NB4 (cell line): ENCODE results near the gene GRIK4.

Source experiments
- CTCF ChIP-seq: IDR thresholded peaks from one replicate; pipeline ENCODE4 v1.5.1; 2012; ENCODE audit warnings: low read depth, low read length
- MAX ChIP-seq: IDR thresholded peaks from 2 replicates; pipeline ENCODE4 v1.6.1; 2011; ENCODE audit warnings: low read depth, low read length
- MYC ChIP-seq: IDR thresholded peaks from 2 replicates; pipeline ENCODE4 v1.6.1; 2011; ENCODE audit warnings: low read depth, low read length
- POLR2A ChIP-seq: IDR thresholded peaks from 2 replicates; pipeline ENCODE4 v1.6.1; 2011; ENCODE audit warnings: mild to moderate bottlenecking; ENCODE audit not compliant: insufficient read length; ENCODE audit errors: extremely low read depth

GRCh38 chr11:120494595-120494994 lies 17.0 kb upstream of the GRIK4 start:
- TF ChIP-seq CTCF (no peak), POLR2A (no peak), MAX (no peak), MYC (no peak)
